BJ (cell line): ENCODE data around the gene PIP5K1C. TPM values are rescaled to one million over a fixed set of nuclear protein-coding genes. Genes with fewer than 3 reads are reported as not detected.

Experiments
- CTCF ChIA-PET: fragments of 350-600 bp; formaldehyde crosslinking; extraction: SDS; loops from one replicate; lab custom pipeline; 2021; ENCODE audit warnings: antibody characterized with exemption, inconsistent platforms; lab: Yijun Ruan, JAX
- POLR2A ChIA-PET: fragments of 300-600 bp; sonication (Branson Sonifier 250); formaldehyde crosslinking; extraction: SDS; loops from one replicate; lab custom pipeline; 2021; ENCODE audit warnings: antibody characterized with exemption; lab: Charles Lee
- DNase-seq: peaks from one replicate; pipeline ENCODE4 v3.0.0-alpha.2; 2011; ENCODE audit warnings: low read depth
- H3K27me3 ChIP-seq: 2 replicates; pipeline ENCODE4 v1.6.0; 2011; ENCODE audit warnings: low read length; ENCODE audit not compliant: control insufficient read depth, insufficient read depth
- H3K36me3 ChIP-seq: 2 replicates; pipeline ENCODE4 v1.5.1; 2011; ENCODE audit warnings: low read length; ENCODE audit not compliant: control insufficient read depth, insufficient read depth
- H3K4me3 ChIP-seq: 2 replicates; pipeline ENCODE4 v1.5.1; 2011; ENCODE audit warnings: low read depth, mild to moderate bottlenecking, control low read depth, low read length
- polyA plus RNA-seq: library from polyadenylated mRNA; depleted of rRNA; stranded (reverse); fragments of >200 nt; gene quantifications from 2 replicates; pipeline ENCODE4 v1.2.3, GENCODE V29; 2011
- TF ChIP-seq, protein P1 (sequence below): IDR thresholded peaks from 2 replicates; pipeline ENCODE4 v1.5.1; 2011; ENCODE audit warnings: low read depth, mild to moderate bottlenecking, control low read depth, inconsistent platforms, low read length, moderate library complexity; ENCODE audit not compliant: insufficient read depth

The PIP5K1C gene
- polyA plus RNA-seq, 1 experiment, result 35.3 TPM

DNA sequence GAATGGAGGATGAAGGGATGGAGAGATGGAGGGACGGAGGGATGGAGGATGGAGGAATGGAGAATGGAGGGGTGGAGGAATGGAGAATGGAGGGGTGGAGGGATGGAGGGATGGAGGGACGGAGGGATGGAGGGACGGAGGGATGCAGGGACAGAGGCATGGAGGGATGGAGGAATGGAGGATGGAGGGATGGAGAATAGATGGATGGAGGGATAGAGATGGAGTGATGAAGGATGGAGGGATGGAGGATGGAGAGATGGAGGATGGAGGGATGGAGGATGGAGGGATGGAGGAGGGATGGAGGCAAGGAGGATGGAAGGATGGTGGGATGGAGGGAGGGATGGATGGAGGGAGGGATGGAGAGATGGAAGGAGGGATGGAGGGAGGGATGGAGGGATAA is 22.1 kb downstream of the PIP5K1C start:
- Histone ChIP-seq H3K4me3 (no peak overlapping the region), H3K27me3 (no peaks in the 10 kb centered on the region), H3K36me3 (peaks cover 9% of the 10 kb centered on the region)
- ChIA-PET POLR2A (no interaction called here), CTCF (no interaction called here)
- TF ChIP-seq, protein P1, sequence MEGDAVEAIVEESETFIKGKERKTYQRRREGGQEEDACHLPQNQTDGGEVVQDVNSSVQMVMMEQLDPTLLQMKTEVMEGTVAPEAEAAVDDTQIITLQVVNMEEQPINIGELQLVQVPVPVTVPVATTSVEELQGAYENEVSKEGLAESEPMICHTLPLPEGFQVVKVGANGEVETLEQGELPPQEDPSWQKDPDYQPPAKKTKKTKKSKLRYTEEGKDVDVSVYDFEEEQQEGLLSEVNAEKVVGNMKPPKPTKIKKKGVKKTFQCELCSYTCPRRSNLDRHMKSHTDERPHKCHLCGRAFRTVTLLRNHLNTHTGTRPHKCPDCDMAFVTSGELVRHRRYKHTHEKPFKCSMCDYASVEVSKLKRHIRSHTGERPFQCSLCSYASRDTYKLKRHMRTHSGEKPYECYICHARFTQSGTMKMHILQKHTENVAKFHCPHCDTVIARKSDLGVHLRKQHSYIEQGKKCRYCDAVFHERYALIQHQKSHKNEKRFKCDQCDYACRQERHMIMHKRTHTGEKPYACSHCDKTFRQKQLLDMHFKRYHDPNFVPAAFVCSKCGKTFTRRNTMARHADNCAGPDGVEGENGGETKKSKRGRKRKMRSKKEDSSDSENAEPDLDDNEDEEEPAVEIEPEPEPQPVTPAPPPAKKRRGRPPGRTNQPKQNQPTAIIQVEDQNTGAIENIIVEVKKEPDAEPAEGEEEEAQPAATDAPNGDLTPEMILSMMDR, result no peak
- no peak for DNase-seq

GRCh38 chr19:3674784-3675543 is 25.3 kb downstream of the PIP5K1C start:
- TF ChIP-seq, protein P1, result no peak
- ChIA-PET POLR2A (no interaction called here), CTCF (interaction anchor here (4.2 kb wide), 1 partner anchor 24 kb away, joined by 19 read pairs; the partner anchor contains the start of gene PIP5K1C)
- peaks cover 6% of the 10 kb centered on the region for H3K36me3 ChIP-seq
- no peaks in the 10 kb centered on the region for H3K27me3 ChIP-seq
- H3K4me3 ChIP-seq, result no peak overlapping the region
- DNase-seq, result no peak

DNA sequence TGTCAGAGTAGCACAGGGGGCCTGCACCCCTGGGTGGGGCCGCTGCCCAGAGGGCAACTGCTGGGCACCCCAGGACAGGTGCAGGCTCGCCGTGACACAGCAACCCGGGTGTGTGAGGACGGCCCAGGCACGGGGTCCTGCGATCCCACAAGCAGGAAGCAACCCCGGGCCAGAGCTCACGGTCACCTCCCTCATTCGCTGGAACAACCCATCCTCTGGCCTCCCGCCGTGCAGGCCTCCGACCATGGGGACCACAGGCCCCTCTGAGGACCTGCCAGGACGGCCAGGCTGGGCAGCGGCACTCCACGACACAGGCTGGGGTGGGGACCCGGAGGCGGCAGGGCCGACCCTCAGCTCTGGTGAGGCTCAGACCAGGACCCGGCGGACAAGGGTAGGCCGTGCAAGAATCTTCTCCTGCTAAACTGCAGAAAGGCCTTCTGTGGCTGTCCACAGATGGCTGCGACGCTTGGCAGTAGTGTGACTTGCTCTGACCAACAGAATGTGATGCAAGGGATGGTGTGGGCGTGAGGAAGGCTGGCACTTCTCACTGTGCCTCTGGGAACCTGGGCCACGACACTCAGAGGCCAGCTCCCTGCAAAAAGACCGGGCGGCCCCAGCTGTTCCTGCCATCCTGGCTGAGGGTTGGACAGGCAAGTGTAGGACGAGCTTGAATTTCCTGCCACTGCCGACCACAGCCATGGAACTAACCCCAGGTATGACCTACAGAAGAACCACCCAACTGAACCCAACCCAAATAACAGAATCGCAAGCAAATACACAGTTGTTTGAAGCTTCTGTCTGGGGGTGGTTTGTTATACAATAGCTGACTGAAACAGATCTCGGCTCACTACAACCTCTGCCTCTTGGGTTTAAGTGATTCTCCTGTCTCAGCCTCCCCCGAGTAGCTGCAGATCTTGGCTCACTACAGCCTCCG is 26.5 kb downstream of the PIP5K1C start:
- ChIA-PET POLR2A (no interaction called here), CTCF (interaction anchor here (1.2 to 4.2 kb wide), 2 partner anchors 13 to 26 kb away, joined by 3 to 19 read pairs; partner anchors contain the start of gene PIP5K1C)
- no peak for DNase-seq
- Histone ChIP-seq H3K4me3 (no peak overlapping the region), H3K27me3 (no peaks in the 10 kb centered on the region), H3K36me3 (no peaks in the 10 kb centered on the region; the same call in 1 of the 2 replicates)
- TF ChIP-seq, protein P1, result no peak

GRCh38 chr19:3672993-3673392 is 27.3 kb downstream of the PIP5K1C start:
- Histone ChIP-seq H3K27me3 (no peaks in the 10 kb centered on the region), H3K36me3 (no peaks in the 10 kb centered on the region; the same call in none of the 2 replicates), H3K4me3 (no peak overlapping the region)
- ChIA-PET POLR2A (no interaction called here), CTCF (interaction anchor here (1.2 to 4.2 kb wide), 3 partner anchors 14 to 26 kb away, joined by 3 to 19 read pairs (median 3); partner anchors contain the start of gene PIP5K1C)
- TF ChIP-seq, protein P1, result 0 out of 2 replicates have a peak, but pooled peaks have one; percentile 10
- DNase-seq, result no peak

GRCh38 chr19:3672575-3672948 is 27.7 kb downstream of the PIP5K1C start:
- TF ChIP-seq, protein P1, result no peak
- DNase-seq, result no peak
- Histone ChIP-seq H3K27me3 (no peaks in the 10 kb centered on the region), H3K4me3 (no peak overlapping the region), H3K36me3 (no peaks in the 10 kb centered on the region; the same call in none of the 2 replicates)
- CTCF ChIA-PET, result interaction anchor here (0.5 to 4.2 kb wide), 7 partner anchors 10 to 34 kb away, joined by 3 to 19 read pairs (median 3); partner anchors contain the start of gene PIP5K1C
- POLR2A ChIA-PET, result no interaction called here
